Mononuclear cell (primary cell): ENCODE measurements around the gene TMEM250. TPM values are rescaled to one million over a fixed set of nuclear protein-coding genes. Genes with fewer than 3 reads are reported as not detected.

ENCODE experiments used
- H3K27me3 ChIP-seq: 2 replicates; pipeline ENCODE4 v1.6.0; 2011; ENCODE audit warnings: low read length, control low read depth; ENCODE audit not compliant: insufficient read depth
- H3K4me1 ChIP-seq: 2 replicates; pipeline ENCODE4 v1.5.1; 2011; ENCODE audit warnings: mild to moderate bottlenecking, low read length, control low read depth; ENCODE audit not compliant: insufficient read depth
- H3K4me3 ChIP-seq: 2 replicates; pipeline ENCODE4 v1.5.1; 2011; ENCODE audit warnings: mild to moderate bottlenecking, low read length, moderate library complexity
- H3K9me3 ChIP-seq: 2 replicates; pipeline ENCODE4 v1.5.1; 2011; ENCODE audit warnings: low read depth, mild to moderate bottlenecking, control low read depth, low read length
- total RNA-seq: library from RNA; depleted of rRNA; stranded (reverse); fragments of >200 nt; gene quantifications from one replicate; pipeline ENCODE4 v1.2.3, GENCODE V29; 2012

The TMEM250 gene
- total RNA-seq, 1 donor, result 5.6 TPM

DNA sequence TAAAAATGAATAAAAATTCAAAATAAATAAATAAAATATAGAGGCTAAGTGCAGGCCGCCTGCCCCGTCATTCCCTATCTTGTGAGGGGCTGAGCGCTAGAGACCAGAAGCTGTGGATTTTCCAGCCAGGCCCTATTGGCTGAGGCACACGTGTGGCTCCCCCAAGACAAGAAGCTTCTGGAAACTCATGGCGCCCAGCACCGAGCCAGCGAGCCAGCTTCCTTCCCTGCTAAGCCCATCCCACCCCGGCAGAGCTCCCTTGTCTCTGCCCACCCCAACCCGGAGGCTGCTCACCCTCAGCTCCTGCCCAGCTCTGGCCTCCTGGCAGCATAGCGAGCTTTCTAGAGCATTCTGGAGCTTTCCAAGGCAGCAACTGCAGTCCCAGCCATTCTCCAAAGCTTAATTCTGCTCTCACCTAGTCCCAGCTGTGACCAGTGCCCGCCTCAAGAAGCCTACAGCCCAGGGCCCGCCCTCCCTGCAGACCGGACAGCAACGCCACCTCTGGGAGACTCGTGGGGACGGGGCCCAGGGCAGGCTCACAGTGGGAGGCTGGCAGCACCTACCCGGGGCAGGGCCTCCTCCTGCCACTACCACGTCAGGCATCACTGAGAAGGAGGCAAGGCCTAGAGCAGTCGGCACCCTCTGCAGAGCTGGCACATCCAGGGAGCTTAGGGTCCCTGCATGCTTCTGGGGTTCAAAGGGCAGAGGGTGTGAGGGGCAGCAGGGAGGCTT, 23.2 kb upstream of the TMEM250 start:
- Histone ChIP-seq H3K27me3 (no peaks in the 10 kb centered on the region), H3K9me3 (no peaks in the 10 kb centered on the region), H3K4me1 (no peaks in the 10 kb centered on the region), H3K4me3 (no peak overlapping the region)

GRCh38 chr9:136140966-136141365, 22.3 kb upstream of the TMEM250 start:
- Histone ChIP-seq H3K27me3 (no peaks in the 10 kb centered on the region), H3K4me1 (no peaks in the 10 kb centered on the region), H3K9me3 (no peaks in the 10 kb centered on the region), H3K4me3 (no peak overlapping the region)

GRCh38 chr9:136140046-136140445, 21.4 kb upstream of the TMEM250 start:
- no peaks in the 10 kb centered on the region for H3K27me3 ChIP-seq
- H3K4me1 ChIP-seq, result no peaks in the 10 kb centered on the region
- no peaks in the 10 kb centered on the region for H3K9me3 ChIP-seq
- H3K4me3 ChIP-seq, result no peak overlapping the region

DNA sequence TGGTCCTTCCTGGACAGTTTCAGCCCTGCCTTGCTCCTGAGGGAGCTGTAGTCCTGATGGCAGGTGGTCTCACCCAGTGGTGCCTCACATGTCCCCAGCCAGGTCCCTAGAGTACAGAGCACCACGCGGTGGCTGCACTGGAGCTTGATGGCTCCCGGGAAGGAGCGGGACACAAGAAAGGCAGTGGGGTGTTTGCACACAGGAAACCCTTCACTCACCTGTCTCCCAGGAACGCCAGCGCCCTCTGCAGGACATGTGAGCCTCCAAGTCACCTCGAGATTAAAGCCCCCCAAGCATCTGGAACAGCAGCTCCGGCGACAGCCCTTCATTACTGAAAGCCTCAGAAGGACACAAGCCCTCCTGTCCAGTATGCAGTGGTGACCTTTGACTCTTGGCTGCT, 19.9 kb upstream of the TMEM250 start:
- Histone ChIP-seq H3K27me3 (peaks cover 8% of the 10 kb centered on the region), H3K9me3 (no peaks in the 10 kb centered on the region), H3K4me1 (peaks cover 5% of the 10 kb centered on the region), H3K4me3 (no peak overlapping the region)

GRCh38 chr9:136137321-136138265, 18.9 kb upstream of the TMEM250 start:
- no peak overlapping the region for H3K4me3 ChIP-seq
- H3K4me1 ChIP-seq, result peaks cover 8% of the 10 kb centered on the region
- H3K9me3 ChIP-seq, result no peaks in the 10 kb centered on the region
- H3K27me3 ChIP-seq, result peaks cover 11% of the 10 kb centered on the region

DNA sequence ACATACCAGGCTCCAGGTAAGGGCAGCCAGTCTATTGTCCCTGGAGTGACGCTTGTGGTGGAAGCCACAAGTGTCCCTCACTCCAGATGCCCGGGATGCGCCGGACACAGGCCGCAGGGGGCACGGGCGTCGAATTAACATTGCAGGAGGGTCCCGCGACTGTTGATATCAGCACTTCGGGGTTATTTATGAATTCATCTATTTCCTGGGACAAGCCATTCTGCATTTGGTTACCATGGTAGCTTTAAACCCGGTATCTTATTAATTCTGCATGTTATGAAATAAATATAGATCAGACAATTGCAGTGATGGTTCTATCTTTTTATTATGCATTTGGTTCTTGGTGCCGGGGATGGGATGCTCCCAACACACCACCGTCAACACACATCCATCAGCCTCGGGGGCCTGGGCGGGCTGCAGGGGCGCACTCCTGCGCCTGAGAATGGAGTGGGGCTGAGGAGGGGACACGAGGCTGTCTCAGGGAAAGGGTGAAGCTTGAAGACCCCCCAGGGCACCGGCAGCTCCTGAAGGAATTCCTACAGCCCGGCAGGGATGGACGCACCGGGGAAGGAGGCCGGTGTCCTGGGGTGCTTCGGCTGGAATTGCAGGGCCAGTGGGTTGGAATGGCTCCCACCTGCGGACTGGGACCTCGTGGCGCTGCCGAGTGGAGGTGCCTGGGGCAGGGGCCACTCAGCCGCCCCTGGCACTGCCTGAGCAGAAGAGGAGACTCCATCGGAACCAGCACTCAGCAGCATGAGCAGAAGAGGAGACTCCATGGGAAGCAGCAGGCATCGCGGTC, 17.7 kb upstream of the TMEM250 start:
- peaks cover 8% of the 10 kb centered on the region for H3K4me1 ChIP-seq
- H3K27me3 ChIP-seq, result peaks cover 17% of the 10 kb centered on the region
- no peaks in the 10 kb centered on the region for H3K9me3 ChIP-seq
- no peak overlapping the region for H3K4me3 ChIP-seq

DNA sequence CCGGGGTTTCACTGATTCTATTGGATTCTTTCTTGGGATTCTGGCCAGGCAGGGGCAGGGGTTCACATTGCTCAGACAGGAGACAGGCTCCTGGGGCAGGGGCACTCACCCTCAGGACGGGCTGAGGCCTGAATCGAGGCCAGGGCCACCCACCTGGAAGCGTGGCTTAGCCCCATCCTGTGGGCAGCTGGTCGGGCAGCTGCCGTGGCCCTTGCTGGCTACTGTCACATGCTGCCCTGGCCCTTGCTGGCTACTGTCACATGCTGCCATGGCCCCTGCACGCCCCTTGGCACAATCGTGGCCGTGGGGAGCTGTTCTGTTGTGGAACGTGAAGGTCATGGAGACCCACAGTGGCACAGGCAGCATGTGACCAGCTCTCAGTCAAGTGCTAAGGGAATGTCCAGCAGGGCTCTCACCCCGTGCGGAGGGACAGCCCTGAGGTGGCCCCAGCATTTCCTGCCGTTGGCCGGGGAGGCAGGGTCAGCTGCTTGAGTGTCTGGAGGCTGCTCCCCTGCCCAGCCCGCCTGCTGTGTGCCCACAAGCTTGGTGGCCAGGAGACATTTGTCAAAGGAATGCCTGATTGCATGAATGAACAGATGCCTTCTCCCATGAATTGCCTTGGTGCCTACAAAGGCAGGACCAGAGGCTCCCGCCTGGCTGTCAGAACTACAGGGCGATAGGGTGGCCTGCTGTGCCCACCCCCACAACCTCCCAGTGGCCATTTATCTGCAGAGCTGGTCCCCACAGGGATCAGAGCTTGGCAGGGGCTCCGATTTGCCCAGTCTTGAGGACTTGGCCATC, 16.9 kb upstream of the TMEM250 start:
- Histone ChIP-seq H3K9me3 (no peaks in the 10 kb centered on the region), H3K27me3 (peaks cover 17% of the 10 kb centered on the region), H3K4me3 (no peak overlapping the region), H3K4me1 (peaks cover 8% of the 10 kb centered on the region)

GRCh38 chr9:136133959-136134484, 15.3 kb upstream of the TMEM250 start:
- Histone ChIP-seq H3K4me1 (peaks cover 8% of the 10 kb centered on the region), H3K27me3 (peaks cover 17% of the 10 kb centered on the region), H3K4me3 (no peak overlapping the region), H3K9me3 (no peaks in the 10 kb centered on the region)

DNA sequence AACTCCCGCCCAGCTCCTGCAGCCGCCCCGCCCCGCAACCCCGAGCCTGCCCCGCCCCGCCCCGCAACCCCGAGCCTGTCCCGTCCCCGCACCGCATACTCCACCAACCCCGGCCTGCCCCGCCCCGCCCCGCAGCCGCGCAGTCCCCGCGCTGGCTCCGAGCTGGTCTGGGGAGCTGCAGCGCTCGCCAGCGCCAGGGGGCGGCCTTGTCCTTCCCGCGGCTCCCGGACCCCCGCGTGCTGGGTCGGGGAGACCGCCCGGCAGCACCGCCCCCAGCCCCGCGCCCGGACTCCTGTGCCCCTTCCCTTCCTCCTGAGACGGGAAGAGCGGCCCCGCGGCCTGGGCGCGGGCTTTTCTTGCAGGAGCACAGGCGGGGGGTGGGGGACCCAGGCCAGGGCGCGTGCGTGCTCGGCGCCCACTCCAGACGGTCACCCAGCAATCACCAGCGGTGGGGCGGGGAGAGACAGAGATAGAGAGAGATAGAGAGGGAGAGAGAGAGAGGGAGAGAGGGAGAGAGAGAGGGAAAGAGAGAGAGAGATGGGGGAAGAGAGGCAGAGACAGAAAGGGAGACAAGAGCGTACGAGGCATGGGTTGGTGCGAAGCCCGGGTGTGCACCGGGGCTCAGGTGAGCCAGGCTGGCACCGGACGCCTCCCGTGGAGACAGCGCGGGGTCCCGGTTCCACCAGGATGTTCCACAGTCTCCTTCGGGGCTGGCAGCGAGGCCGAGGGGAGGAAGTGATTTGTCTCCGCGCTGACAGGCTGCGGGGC, 14.7 kb upstream of the TMEM250 start:
- peaks cover 8% of the 10 kb centered on the region for H3K4me1 ChIP-seq
- H3K9me3 ChIP-seq, result no peaks in the 10 kb centered on the region
- H3K27me3 ChIP-seq, result peaks cover 17% of the 10 kb centered on the region
- no peak overlapping the region for H3K4me3 ChIP-seq

- Histone ChIP-seq H3K4me3 (no peak overlapping the region), H3K9me3 (no peaks in the 10 kb centered on the region), H3K27me3 (peaks cover 17% of the 10 kb centered on the region), H3K4me1 (peaks cover 8% of the 10 kb centered on the region)
Measured at GRCh38 chr9:136132512-136133050, 13.9 kb upstream of the TMEM250 start.

- Histone ChIP-seq H3K27me3 (peaks cover 17% of the 10 kb centered on the region), H3K9me3 (no peaks in the 10 kb centered on the region), H3K4me1 (peaks cover 8% of the 10 kb centered on the region), H3K4me3 (no peak overlapping the region)
Measured at GRCh38 chr9:136131629-136132511, 13.2 kb upstream of the TMEM250 start.

DNA sequence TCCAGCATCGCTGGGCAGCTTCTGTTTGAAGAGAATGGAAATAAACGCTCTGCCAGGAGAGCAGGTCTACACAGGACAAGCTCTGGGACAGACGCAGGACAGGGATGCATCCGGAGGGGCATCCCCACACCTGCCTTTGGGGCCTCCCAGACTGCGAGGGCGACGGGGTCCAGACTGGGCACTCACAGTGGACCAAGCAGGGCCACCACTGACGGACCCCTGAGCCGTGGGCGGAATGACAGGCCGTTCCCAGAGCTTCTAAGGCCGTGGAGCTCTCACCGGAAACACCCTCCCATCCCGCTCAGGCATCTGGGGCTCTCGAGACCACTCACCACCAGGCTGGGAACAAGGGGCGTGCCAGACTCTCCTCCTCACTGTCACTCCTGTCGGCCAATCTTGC, 10.5 kb upstream of the TMEM250 start:
- Histone ChIP-seq H3K9me3 (no peaks in the 10 kb centered on the region), H3K4me3 (no peak overlapping the region), H3K27me3 (peaks cover 14% of the 10 kb centered on the region), H3K4me1 (peaks cover 8% of the 10 kb centered on the region)
